Osteoblast (primary cell): ENCODE measurements around the gene LPO. TPM values are rescaled to one million over a fixed set of nuclear protein-coding genes. Genes with fewer than 3 reads are reported as not detected.

ENCODE experiments used
- DNase-seq: peaks from one replicate; pipeline ENCODE4 v3.0.0; 2011; ENCODE audit warnings: low spot score, mixed read lengths; ENCODE audit not compliant: insufficient read length; ENCODE audit errors: missing footprints
- H2AFZ ChIP-seq: 2 replicates; pipeline ENCODE4 v1.6.0; 2011; ENCODE audit warnings: mild to moderate bottlenecking, low read length
- H3K27ac ChIP-seq: 2 replicates; pipeline ENCODE4 v1.5.1; 2011; ENCODE audit warnings: mild to moderate bottlenecking, low read depth, low read length, moderate library complexity
- H3K27me3 ChIP-seq: 2 replicates; pipeline ENCODE4 v1.6.0; 2012; ENCODE audit warnings: mild to moderate bottlenecking, control low read depth, inconsistent platforms, low read length, moderate library complexity; ENCODE audit not compliant: insufficient read depth
- H3K36me3 ChIP-seq: 2 replicates; pipeline ENCODE4 v1.5.1; 2011; ENCODE audit warnings: mild to moderate bottlenecking, low read length, control low read depth, moderate library complexity; ENCODE audit not compliant: insufficient read depth
- H3K4me1 ChIP-seq: 2 replicates; pipeline ENCODE4 v1.5.1; 2011; ENCODE audit warnings: mild to moderate bottlenecking, low read length, control low read depth, moderate library complexity; ENCODE audit not compliant: insufficient read depth
- H3K4me2 ChIP-seq: 2 replicates; pipeline ENCODE4 v1.6.0; 2011; ENCODE audit warnings: mild to moderate bottlenecking, low read length; ENCODE audit not compliant: insufficient read depth
- H3K4me3 ChIP-seq: fragments of 200-600 bp; sonication (generic); 3 replicates; pipeline ENCODE4 v1.5.1; 2012; ENCODE audit warnings: mild to moderate bottlenecking, low read length, inconsistent platforms; ENCODE audit not compliant: insufficient read depth
- H3K79me2 ChIP-seq: 2 replicates; pipeline ENCODE4 v1.6.0; 2012; ENCODE audit warnings: mild to moderate bottlenecking, low read length, control low read depth, inconsistent platforms; ENCODE audit not compliant: insufficient read depth
- H3K9me3 ChIP-seq: 2 replicates; pipeline ENCODE4 v1.5.1; 2011; ENCODE audit warnings: low read depth, low read length, control low read depth
- H4K20me1 ChIP-seq: 2 replicates; pipeline ENCODE4 v1.6.0; 2012; ENCODE audit warnings: mild to moderate bottlenecking, low read length, control low read depth; ENCODE audit not compliant: insufficient read depth
- CTCF ChIP-seq: IDR thresholded peaks from 2 replicates; pipeline ENCODE4 v1.5.1; 2011; ENCODE audit warnings: mild to moderate bottlenecking, low read depth, low read length, moderate library complexity; ENCODE audit errors: extremely low read depth
- total RNA-seq: library from RNA; depleted of rRNA; stranded (reverse); fragments of >200 nt; gene quantifications from 2 replicates; pipeline ENCODE4 v1.2.3, GENCODE V29; 2012

LPO gene
- total RNA-seq, 1 donor = not detected

- Histone ChIP-seq H3K79me2 (no peaks in the 10 kb centered on the region), H3K27me3 (peaks cover 4% of the 10 kb centered on the region), H4K20me1 (no peaks in the 10 kb centered on the region), H3K4me1 (no peaks in the 10 kb centered on the region), H3K36me3 (no peaks in the 10 kb centered on the region), H3K27ac (no peak overlapping the region), H2AFZ (no peak overlapping the region), H3K9me3 (no peaks in the 10 kb centered on the region), H3K4me3 (no peak overlapping the region), H3K4me2 (no peak overlapping the region)
- TF ChIP-seq CTCF = no peak
- peak; percentile 57 for DNase-seq
These were observed 31.3 kb downstream of the LPO start for GRCh38 chr17:58269557-58270291.

GRCh38 chr17:58270476-58271215 is 32.3 kb downstream of the LPO start:
- Histone ChIP-seq H3K4me3 (no peak overlapping the region), H3K36me3 (no peaks in the 10 kb centered on the region), H3K9me3 (no peaks in the 10 kb centered on the region), H3K27ac (no peak overlapping the region), H2AFZ (no peak overlapping the region), H3K27me3 (no peaks in the 10 kb centered on the region), H3K79me2 (no peaks in the 10 kb centered on the region), H3K4me2 (no peak overlapping the region), H3K4me1 (no peaks in the 10 kb centered on the region), H4K20me1 (no peaks in the 10 kb centered on the region)
- TF ChIP-seq CTCF = no peak
- peak; percentile 47 for DNase-seq

GRCh38 chr17:58271216-58271931 is 33.0 kb downstream of the LPO start:
- H3K9me3 ChIP-seq = no peaks in the 10 kb centered on the region
- no peaks in the 10 kb centered on the region for H3K36me3 ChIP-seq
- H3K79me2 ChIP-seq = no peaks in the 10 kb centered on the region
- H3K4me1 ChIP-seq = no peaks in the 10 kb centered on the region
- no peak overlapping the region for H3K27ac ChIP-seq
- no peak overlapping the region for H3K4me3 ChIP-seq
- H4K20me1 ChIP-seq = no peaks in the 10 kb centered on the region
- no peak overlapping the region for H3K4me2 ChIP-seq
- DNase-seq = peak; percentile 58
- no peak for TF ChIP-seq CTCF
- no peak overlapping the region for H2AFZ ChIP-seq
- no peaks in the 10 kb centered on the region for H3K27me3 ChIP-seq
